Skeletal muscle tissue (tissue), 4 donors: Measurements from ENCODE around the gene CCDC201. TPM values are rescaled to one million over a fixed set of nuclear protein-coding genes. Genes with fewer than 3 reads are reported as not detected.

Experiments used
- H3K27ac ChIP-seq: one replicate; pipeline ENCODE4 v1.7.0; 2013; ENCODE audit warnings: mild to moderate bottlenecking, low read depth, low read length, inconsistent platforms
- H3K27me3 ChIP-seq, 3 donors: one replicate each; pipeline ENCODE4 v1.7.0; 2013; ENCODE audit warnings: low read length in 3 of 3; ENCODE audit not compliant: control insufficient read depth in 3 of 3, insufficient read depth in 3 of 3
- H3K36me3 ChIP-seq, 3 donors: one replicate each; pipeline ENCODE4 v1.7.0; 2013; ENCODE audit warnings: low read length in 3 of 3; ENCODE audit not compliant: control insufficient read depth in 3 of 3, insufficient read depth in 3 of 3
- H3K4me1 ChIP-seq, 3 donors: one replicate each; pipeline ENCODE4 v1.7.0; 2013; ENCODE audit warnings: low read length in 3 of 3, mild to moderate bottlenecking in 3 of 3; ENCODE audit not compliant: control insufficient read depth in 3 of 3, insufficient read depth in 3 of 3
- H3K4me3 ChIP-seq, 3 donors: one replicate each; pipeline ENCODE4 v1.7.0; 2013; ENCODE audit warnings: low read length in 3 of 3
- H3K9ac ChIP-seq, 3 donors: one replicate each; pipeline ENCODE4 v1.7.0; 2013; ENCODE audit warnings: low read length in 3 of 3, mild to moderate bottlenecking in 3 of 3, moderate library complexity in 2 of 3, low read depth in 1 of 3
- H3K9me3 ChIP-seq, 3 donors: one replicate each; pipeline ENCODE4 v1.7.0; 2013; ENCODE audit warnings: low read length in 3 of 3; ENCODE audit not compliant: control insufficient read depth in 3 of 3
- total RNA-seq: library from RNA; depleted of rRNA; stranded (reverse); fragments of >200 nt; gene quantifications from one replicate; pipeline ENCODE4 v1.2.3, GENCODE V29; 2014
- donor health status: Osteomylitis.

Gene CCDC201
- total RNA-seq, 1 donor from 2014 or later, result not detected

DNA sequence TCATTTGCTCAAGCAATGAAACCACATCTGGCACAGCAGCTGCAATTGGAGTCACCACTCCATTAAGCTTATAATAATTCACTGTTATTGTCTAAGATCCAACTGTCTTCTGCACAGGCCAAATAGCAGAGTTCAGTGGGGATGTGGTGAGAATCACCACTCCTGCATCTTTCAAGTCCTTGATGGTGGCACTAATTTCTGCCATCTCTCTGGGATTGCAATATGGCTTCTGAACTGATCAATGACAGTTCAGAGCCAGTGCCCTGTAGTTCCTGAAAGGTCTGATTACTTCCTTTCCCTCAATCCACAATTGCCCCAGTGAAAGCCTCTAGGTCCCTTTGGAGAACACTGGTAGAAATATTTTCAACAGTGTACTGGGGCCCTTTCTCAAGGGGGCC is 21.8 kb upstream of the CCDC201 start:
- Histone ChIP-seq H3K27me3 (peaks cover 14 to 16% (median 15%) of the 10 kb centered on the region in 3 donors), H3K36me3 (no peaks in the 10 kb centered on the region), H3K27ac (no peak overlapping the region), H3K4me1 (no peaks in the 10 kb centered on the region), H3K9ac (no peak overlapping the region), H3K9me3 (no peaks in the 10 kb centered on the region), H3K4me3 (no peak overlapping the region)

DNA sequence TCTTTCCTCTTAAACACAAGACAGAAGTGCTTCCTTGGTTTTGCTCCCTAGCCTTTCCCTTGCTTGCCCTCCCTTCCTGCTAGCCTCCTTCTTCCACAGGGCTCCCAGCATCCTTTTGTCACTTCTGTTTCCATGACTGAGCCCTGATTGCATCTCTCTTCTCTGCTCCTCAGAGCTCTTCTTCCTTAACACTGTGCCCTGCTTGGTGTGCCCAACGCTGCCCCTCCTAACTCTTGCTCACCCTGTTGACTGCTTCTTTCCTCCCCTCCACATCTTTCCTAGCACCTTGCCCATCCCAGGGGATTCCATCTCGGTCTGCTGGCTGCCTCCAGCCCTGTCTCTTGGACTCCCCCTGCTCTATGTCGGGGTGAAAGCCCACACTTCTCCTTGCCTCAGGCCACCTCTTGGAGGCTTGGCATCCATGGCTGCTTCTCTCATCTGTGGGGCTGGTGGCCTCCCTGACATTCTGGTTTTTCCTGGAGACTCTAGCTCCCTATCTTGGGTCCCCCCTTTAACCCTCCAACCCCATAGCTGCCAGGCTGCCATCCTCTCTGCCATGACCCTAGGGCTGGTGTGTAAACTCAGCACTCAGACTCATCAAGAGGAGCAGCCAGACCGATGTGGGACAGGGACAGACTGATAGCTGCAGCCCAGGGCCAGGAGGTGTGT is 21.2 kb upstream of the CCDC201 start:
- no peaks in the 10 kb centered on the region for H3K9me3 ChIP-seq

DNA sequence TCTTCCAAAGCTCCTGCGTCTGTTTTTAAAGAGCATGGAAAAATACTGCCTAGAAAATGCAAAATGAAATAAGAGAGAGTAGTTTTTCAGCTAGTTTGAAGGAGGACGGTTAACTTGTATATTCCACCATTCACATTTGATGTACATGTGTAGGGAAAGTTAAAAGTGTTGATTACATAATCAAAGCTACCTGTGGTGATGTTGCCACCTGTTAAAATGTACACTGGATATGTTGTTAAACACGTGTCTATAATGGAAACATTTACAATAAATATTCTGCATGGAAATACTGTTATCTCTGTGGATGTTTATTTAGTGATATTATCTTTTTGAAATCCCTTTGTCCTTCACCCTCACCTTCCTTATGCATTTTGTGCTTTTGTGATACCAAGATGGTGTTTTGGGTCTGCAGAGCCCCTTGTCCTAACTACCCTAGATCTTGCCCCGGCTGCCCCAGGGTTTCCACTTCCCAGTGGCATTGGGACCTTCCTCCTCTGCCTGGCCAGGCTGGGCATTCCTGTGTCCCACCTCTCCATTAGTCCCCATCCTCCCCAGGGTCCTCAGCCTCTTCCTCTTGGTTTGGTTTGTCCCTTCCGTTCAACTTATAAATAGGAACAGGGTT is 20.6 kb upstream of the CCDC201 start:
- no peak overlapping the region for H3K9ac ChIP-seq
- no peaks in the 10 kb centered on the region for H3K9me3 ChIP-seq
- peaks cover 25 to 26% (median 26%) of the 10 kb centered on the region in 3 donors for H3K27me3 ChIP-seq
- no peaks in the 10 kb centered on the region for H3K36me3 ChIP-seq
- H3K27ac ChIP-seq, result no peak overlapping the region
- peaks cover under 1 to 2% (median 2%) of the 10 kb centered on the region in 3 donors for H3K4me1 ChIP-seq
- H3K4me3 ChIP-seq, result no peak overlapping the region

More for the DNA sequence above, 21.2 kb upstream of the CCDC201 start:
- H3K27me3 ChIP-seq, result peaks cover 20 to 22% (median 20%) of the 10 kb centered on the region in 3 donors
- H3K4me3 ChIP-seq, result no peak overlapping the region
- no peaks in the 10 kb centered on the region for H3K36me3 ChIP-seq
- H3K9ac ChIP-seq, result no peak overlapping the region
- H3K4me1 ChIP-seq, result no peaks in the 10 kb centered on the region
- H3K27ac ChIP-seq, result no peak overlapping the region

- Histone ChIP-seq H3K36me3 (no peaks in the 10 kb centered on the region), H3K4me1 (peaks cover 4 to 7% (median 6%) of the 10 kb centered on the region in 3 donors), H3K27me3 (peaks cover 35 to 36% (median 35%) of the 10 kb centered on the region in 3 donors), H3K9me3 (no peaks in the 10 kb centered on the region), H3K4me3 (no peak overlapping the region), H3K27ac (no peak overlapping the region), H3K9ac (no peak overlapping the region)
Measured at GRCh38 chr7:45892407-45893035, 19.6 kb upstream of the CCDC201 start.

- Histone ChIP-seq H3K36me3 (no peaks in the 10 kb centered on the region), H3K4me1 (peaks cover 4 to 7% (median 6%) of the 10 kb centered on the region in 3 donors), H3K27me3 (peaks cover 41 to 44% (median 42%) of the 10 kb centered on the region in 3 donors), H3K4me3 (no peak overlapping the region), H3K27ac (no peak overlapping the region), H3K9me3 (no peaks in the 10 kb centered on the region), H3K9ac (no peak overlapping the region)
Measured at GRCh38 chr7:45891462-45892402, 18.9 kb upstream of the CCDC201 start.

DNA sequence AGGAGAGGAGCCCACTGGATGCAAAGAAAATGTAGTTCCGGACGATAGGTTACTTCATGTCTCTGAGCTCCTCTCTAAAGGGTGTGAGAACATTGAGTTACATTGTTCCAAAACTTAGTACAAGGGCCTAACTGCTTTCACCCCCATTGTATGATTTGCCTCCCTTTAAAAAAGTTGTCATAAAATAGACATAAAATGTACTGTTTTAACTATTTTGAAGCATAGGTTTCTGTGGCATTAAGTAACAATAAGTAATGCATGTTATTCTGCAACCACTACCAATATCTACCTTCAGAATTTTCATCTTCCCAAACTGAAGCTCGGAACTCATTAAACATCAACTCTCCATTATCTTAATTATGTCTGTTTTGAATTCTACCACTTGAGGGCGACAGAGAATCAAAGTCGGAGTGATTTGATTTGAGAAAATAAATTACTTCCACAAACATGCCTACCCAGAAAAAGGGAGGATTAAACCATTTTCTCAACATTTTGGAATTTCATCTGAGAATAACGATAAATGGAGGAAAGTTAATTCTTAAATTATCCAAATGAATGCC is 18.1 kb upstream of the CCDC201 start:
- Histone ChIP-seq H3K4me3 (no peak overlapping the region), H3K27ac (no peak overlapping the region), H3K36me3 (no peaks in the 10 kb centered on the region), H3K9me3 (no peaks in the 10 kb centered on the region), H3K9ac (no peak overlapping the region), H3K4me1 (peaks cover 4 to 7% (median 6%) of the 10 kb centered on the region in 3 donors), H3K27me3 (peaks cover 43 to 45% (median 44%) of the 10 kb centered on the region in 3 donors)

DNA sequence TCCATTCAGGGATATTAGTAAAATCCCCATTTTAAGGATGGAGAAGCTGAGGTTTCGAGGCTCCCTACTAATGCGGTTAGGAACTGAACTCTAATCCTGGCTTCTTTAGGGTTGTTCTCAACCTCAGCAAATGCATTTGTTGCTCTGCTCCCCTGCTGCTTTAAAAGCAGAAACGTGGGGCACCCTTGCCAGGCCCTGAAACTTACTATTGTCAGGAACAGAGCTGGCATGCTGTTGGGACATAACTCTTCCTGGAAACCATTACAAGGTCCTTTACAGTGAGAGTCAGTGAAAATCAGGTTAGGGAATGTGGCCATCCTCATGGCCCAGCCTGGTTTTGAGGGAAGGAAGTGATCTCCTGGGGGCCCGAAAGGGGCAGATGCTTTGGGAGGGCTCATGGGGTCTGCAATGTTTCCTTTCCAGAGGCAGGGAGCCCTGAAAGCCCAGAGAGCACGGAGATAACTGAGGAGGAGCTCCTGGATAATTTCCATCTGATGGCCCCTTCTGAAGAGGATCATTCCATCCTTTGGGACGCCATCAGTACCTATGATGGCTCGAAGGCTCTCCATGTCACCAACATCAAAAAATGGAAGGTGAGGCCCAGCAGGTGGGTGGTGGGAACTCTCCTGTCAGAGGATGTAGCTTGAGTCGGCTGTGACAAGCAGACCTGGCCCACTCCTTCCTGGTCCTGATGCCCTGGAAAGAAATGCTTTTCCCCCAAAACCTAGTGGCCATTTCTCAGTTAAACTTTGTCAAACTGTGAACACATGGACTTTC is 17.4 kb upstream of the CCDC201 start:
- no peak overlapping the region for H3K27ac ChIP-seq
- H3K4me3 ChIP-seq, result no peak overlapping the region
- peaks cover 4 to 7% (median 6%) of the 10 kb centered on the region in 3 donors for H3K4me1 ChIP-seq
- no peak overlapping the region for H3K9ac ChIP-seq
- H3K36me3 ChIP-seq, result no peaks in the 10 kb centered on the region
- H3K9me3 ChIP-seq, result no peaks in the 10 kb centered on the region
- peaks cover 43 to 48% (median 44%) of the 10 kb centered on the region in 3 donors for H3K27me3 ChIP-seq

DNA sequence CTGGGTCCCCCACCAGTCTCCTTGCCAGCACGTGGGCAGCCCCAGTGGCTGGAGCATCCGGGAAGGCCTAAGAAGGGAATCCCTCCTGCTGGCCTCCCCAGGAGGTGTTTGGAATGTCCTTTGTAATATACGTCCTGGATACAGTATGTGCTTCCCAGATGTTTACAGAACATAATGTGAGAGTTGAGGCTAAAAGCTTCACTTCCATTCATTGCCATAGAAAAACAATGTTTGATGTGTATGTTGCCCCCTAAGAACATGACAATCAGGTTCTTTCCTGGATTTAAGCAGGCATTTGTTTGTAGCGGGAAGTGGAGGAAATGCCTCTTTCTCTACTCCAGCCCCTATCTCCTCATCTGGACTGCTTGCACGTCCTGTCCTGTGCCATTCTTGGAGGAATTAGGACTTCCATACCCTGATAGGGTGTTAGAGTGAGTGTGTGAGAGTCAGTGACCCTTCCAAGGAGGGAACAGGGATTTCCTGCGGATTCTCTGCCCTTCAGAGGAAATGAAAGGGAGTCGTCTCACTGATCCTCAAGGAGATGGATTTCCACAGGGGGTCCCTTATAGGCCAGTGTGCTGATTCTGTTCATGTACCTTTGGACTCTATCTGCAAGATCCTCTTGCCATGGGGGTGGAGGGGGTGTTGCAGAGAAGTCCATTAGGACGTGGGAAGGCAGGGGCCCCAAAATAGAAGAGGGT is 16.6 kb upstream of the CCDC201 start:
- Histone ChIP-seq H3K27ac (no peak overlapping the region), H3K27me3 (peaks cover 46 to 56% (median 51%) of the 10 kb centered on the region in 3 donors), H3K4me3 (no peak overlapping the region), H3K9me3 (no peaks in the 10 kb centered on the region), H3K4me1 (peaks cover 4 to 7% (median 6%) of the 10 kb centered on the region in 3 donors), H3K9ac (no peak overlapping the region), H3K36me3 (no peaks in the 10 kb centered on the region)
